ENCODE results near the gene ERICH4. TPM values are rescaled to one million over a fixed set of nuclear protein-coding genes. Genes with fewer than 3 reads are reported as not detected.

The ERICH4 gene
- total and polyA plus RNA-seq, 2 of the 8 experiments (the other 6 are each of a cell fraction or from before 2014, with no cell fraction given), result not detected

DNA sequence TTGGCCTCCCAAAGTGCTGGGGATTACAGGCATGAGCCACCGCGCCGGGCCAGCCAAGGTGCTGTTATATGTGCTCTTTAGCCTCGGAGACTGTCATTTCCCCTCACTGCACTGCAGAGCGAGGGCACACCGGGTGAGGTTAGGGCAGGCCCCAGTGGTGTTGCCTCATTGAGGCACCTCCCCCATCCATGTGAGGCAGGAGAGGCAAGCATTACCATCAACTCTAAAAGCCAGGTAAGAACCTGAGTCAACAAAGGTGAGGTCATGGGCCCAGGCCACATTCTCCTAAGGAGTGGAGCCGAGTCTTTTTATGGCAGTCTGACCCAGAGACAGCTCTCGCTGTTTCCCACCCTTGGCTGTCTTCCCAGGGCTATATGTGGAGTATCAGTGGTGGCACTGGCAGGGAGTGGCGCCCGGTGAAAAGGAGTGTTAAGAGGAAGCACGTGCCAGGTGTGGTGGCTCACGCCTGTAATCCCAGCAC is 26.7 kb upstream of the ERICH4 start (continued):
- TF ChIP-seq, protein P1, sequence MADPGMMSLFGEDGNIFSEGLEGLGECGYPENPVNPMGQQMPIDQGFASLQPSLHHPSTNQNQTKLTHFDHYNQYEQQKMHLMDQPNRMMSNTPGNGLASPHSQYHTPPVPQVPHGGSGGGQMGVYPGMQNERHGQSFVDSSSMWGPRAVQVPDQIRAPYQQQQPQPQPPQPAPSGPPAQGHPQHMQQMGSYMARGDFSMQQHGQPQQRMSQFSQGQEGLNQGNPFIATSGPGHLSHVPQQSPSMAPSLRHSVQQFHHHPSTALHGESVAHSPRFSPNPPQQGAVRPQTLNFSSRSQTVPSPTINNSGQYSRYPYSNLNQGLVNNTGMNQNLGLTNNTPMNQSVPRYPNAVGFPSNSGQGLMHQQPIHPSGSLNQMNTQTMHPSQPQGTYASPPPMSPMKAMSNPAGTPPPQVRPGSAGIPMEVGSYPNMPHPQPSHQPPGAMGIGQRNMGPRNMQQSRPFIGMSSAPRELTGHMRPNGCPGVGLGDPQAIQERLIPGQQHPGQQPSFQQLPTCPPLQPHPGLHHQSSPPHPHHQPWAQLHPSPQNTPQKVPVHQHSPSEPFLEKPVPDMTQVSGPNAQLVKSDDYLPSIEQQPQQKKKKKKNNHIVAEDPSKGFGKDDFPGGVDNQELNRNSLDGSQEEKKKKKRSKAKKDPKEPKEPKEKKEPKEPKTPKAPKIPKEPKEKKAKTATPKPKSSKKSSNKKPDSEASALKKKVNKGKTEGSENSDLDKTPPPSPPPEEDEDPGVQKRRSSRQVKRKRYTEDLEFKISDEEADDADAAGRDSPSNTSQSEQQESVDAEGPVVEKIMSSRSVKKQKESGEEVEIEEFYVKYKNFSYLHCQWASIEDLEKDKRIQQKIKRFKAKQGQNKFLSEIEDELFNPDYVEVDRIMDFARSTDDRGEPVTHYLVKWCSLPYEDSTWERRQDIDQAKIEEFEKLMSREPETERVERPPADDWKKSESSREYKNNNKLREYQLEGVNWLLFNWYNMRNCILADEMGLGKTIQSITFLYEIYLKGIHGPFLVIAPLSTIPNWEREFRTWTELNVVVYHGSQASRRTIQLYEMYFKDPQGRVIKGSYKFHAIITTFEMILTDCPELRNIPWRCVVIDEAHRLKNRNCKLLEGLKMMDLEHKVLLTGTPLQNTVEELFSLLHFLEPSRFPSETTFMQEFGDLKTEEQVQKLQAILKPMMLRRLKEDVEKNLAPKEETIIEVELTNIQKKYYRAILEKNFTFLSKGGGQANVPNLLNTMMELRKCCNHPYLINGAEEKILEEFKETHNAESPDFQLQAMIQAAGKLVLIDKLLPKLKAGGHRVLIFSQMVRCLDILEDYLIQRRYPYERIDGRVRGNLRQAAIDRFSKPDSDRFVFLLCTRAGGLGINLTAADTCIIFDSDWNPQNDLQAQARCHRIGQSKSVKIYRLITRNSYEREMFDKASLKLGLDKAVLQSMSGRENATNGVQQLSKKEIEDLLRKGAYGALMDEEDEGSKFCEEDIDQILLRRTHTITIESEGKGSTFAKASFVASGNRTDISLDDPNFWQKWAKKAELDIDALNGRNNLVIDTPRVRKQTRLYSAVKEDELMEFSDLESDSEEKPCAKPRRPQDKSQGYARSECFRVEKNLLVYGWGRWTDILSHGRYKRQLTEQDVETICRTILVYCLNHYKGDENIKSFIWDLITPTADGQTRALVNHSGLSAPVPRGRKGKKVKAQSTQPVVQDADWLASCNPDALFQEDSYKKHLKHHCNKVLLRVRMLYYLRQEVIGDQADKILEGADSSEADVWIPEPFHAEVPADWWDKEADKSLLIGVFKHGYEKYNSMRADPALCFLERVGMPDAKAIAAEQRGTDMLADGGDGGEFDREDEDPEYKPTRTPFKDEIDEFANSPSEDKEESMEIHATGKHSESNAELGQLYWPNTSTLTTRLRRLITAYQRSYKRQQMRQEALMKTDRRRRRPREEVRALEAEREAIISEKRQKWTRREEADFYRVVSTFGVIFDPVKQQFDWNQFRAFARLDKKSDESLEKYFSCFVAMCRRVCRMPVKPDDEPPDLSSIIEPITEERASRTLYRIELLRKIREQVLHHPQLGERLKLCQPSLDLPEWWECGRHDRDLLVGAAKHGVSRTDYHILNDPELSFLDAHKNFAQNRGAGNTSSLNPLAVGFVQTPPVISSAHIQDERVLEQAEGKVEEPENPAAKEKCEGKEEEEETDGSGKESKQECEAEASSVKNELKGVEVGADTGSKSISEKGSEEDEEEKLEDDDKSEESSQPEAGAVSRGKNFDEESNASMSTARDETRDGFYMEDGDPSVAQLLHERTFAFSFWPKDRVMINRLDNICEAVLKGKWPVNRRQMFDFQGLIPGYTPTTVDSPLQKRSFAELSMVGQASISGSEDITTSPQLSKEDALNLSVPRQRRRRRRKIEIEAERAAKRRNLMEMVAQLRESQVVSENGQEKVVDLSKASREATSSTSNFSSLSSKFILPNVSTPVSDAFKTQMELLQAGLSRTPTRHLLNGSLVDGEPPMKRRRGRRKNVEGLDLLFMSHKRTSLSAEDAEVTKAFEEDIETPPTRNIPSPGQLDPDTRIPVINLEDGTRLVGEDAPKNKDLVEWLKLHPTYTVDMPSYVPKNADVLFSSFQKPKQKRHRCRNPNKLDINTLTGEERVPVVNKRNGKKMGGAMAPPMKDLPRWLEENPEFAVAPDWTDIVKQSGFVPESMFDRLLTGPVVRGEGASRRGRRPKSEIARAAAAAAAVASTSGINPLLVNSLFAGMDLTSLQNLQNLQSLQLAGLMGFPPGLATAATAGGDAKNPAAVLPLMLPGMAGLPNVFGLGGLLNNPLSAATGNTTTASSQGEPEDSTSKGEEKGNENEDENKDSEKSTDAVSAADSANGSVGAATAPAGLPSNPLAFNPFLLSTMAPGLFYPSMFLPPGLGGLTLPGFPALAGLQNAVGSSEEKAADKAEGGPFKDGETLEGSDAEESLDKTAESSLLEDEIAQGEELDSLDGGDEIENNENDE (IDR thresholded peaks at IDR 0.05; ENCODE audit: insufficient replicate concordance, low read length), result no peak
- TF ChIP-seq ASH2L (IDR thresholded peaks at IDR 0.05; ENCODE audit: low read length) (no peak), GABPA (IDR thresholded peaks at IDR 0.05; ENCODE audit: borderline replicate concordance, insufficient read depth, low read length) (no peak), CEBPB (IDR thresholded peaks at IDR 0.05; ENCODE audit: low read depth, low read length) (no peak), CTBP2 (IDR thresholded peaks at IDR 0.05; ENCODE audit: borderline replicate concordance, insufficient read depth, insufficient read length, low read length) (no peak), HDAC6 (IDR thresholded peaks at IDR 0.05; ENCODE audit: low read depth, low read length) (no peak), JUND (IDR thresholded peaks at IDR 0.05; ENCODE audit: low read length) (no peak)
- TF ChIP-seq, protein P2, sequence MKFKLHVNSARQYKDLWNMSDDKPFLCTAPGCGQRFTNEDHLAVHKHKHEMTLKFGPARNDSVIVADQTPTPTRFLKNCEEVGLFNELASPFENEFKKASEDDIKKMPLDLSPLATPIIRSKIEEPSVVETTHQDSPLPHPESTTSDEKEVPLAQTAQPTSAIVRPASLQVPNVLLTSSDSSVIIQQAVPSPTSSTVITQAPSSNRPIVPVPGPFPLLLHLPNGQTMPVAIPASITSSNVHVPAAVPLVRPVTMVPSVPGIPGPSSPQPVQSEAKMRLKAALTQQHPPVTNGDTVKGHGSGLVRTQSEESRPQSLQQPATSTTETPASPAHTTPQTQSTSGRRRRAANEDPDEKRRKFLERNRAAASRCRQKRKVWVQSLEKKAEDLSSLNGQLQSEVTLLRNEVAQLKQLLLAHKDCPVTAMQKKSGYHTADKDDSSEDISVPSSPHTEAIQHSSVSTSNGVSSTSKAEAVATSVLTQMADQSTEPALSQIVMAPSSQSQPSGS (IDR thresholded peaks at IDR 0.05; ENCODE audit: low read length), result no peak
- TF ChIP-seq, protein P3, sequence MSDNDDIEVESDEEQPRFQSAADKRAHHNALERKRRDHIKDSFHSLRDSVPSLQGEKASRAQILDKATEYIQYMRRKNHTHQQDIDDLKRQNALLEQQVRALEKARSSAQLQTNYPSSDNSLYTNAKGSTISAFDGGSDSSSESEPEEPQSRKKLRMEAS (IDR thresholded peaks at IDR 0.05), result no peak
